Endodermal cell (in vitro differentiated cells): ENCODE measurements around the gene MISP. TPM values are rescaled to one million over a fixed set of nuclear protein-coding genes. Genes with fewer than 3 reads are reported as not detected.

Experiments used
- DNase-seq: peaks from one replicate; pipeline ENCODE4 v3.0.0-alpha.2; 2017
- H3K27ac ChIP-seq: 2 replicates; pipeline ENCODE4 v1.5.1; 2013; ENCODE audit warnings: mild to moderate bottlenecking, low read depth, low read length, moderate library complexity
- H3K27me3 ChIP-seq: 2 replicates; pipeline ENCODE4 v1.6.1; 2013; ENCODE audit warnings: mild to moderate bottlenecking, low read length, moderate library complexity; ENCODE audit not compliant: insufficient read depth, control insufficient read depth, poor library complexity, severe bottlenecking
- H3K36me3 ChIP-seq: 2 replicates; pipeline ENCODE4 v1.7.0; 2013; ENCODE audit warnings: mild to moderate bottlenecking, low read length, moderate library complexity; ENCODE audit not compliant: control insufficient read depth, insufficient read depth
- H3K4me1 ChIP-seq: one replicate; pipeline ENCODE4 v1.7.0; 2013; ENCODE audit warnings: low read length; ENCODE audit not compliant: control insufficient read depth, insufficient read depth
- H3K4me3 ChIP-seq: 2 replicates; pipeline ENCODE4 v1.5.1; 2013; ENCODE audit warnings: mild to moderate bottlenecking, low read length, moderate library complexity
- H3K9ac ChIP-seq: 2 replicates; pipeline ENCODE4 v1.6.1; 2013; ENCODE audit warnings: mild to moderate bottlenecking, low read length, moderate library complexity; ENCODE audit not compliant: poor library complexity, severe bottlenecking; ENCODE audit errors: extremely low read depth
- H3K9me3 ChIP-seq: 2 replicates; pipeline ENCODE4 v1.6.1; 2013; ENCODE audit warnings: mild to moderate bottlenecking, low read length, moderate library complexity; ENCODE audit not compliant: control insufficient read depth
- H3K27ac Mint-ChIP-seq: 2 replicates; pipeline ENCODE4 v1.8.0; 2020; ENCODE audit warnings: mixed read lengths
- H3K27me3 Mint-ChIP-seq: 2 replicates; pipeline ENCODE4 v1.8.0; 2021; ENCODE audit warnings: mild to moderate bottlenecking, mixed read lengths; ENCODE audit not compliant: insufficient read depth
- H3K36me3 Mint-ChIP-seq: 2 replicates; pipeline ENCODE4 v1.8.0; 2020; ENCODE audit warnings: low read depth, mixed read lengths
- H3K4me1 Mint-ChIP-seq: 2 replicates; pipeline ENCODE4 v1.8.0; 2020; ENCODE audit warnings: mixed read lengths
- H3K4me3 Mint-ChIP-seq: 2 replicates; pipeline ENCODE4 v1.8.0; 2020; ENCODE audit warnings: mild to moderate bottlenecking, moderate library complexity, mixed read lengths
- H3K9me3 Mint-ChIP-seq: 2 replicates; pipeline ENCODE4 v1.8.0; 2020; ENCODE audit warnings: mild to moderate bottlenecking, mixed read lengths
- WGBS, 2 experiments: methylation state at CpG; one replicate each; pipeline versions ENCODE4 v1.1.5 to v1.1.7; 2013; ENCODE audit warnings: missing lambda C conversion rate in 2 of 2, mixed read lengths in 1 of 2; ENCODE audit not compliant: insufficient coverage in 1 of 2, insufficient read length in 1 of 2; 5-methylcytosine and 5-hydroxymethylcytosine counted together
- total RNA-seq, 2 donors: library from RNA; stranded (reverse); fragmentation: NEBNext Ultra II Directional in 1 of 2; extraction: Animal tissue kit (Norgen Biotek cat#: 25700) in 1 of 2; gene quantifications; 2 replicates in 1 of 2; 3 replicates in 1 of 2; pipeline ENCODE4 v1.2.1, GENCODE V29; 2021
- TF ChIP-seq, protein P1 (sequence below): fragments of 200-600 bp; sonication (generic); conservative IDR thresholded peaks from 2 replicates; pipeline ENCODE4 v1.5.0; 2021; ENCODE audit warnings: antibody characterized with exemption, mild to moderate bottlenecking

Gene MISP
- total RNA-seq, 2 donors from 2014 or later: 0.11 TPM; not detected in 1

DNA sequence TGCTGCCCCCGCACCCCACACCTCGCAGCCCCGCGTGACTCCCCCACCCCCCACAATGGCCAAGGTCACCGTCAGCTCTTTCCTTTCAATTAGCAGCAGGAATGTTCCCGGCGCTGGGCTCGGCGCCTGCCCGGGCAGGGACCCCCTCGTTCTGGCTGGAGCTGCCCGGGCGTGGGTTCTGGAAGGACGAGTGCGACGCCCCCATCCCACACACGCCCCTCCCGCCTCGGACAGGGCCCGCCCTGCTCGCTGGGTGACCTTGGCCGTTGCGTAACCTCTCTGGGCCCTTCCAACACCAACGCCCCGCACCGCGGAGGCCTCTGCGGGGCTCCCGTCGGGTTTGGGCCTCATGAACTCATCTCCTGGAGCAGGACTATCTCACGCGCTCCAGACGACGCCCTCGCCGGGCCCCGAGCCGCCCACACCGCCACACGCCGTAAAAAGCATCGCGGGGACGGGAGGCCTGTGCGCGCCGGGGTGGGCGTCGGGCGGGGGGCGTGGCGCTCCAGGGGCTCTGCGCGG lies 31.9 kb upstream of the MISP start:
- Histone ChIP-seq H3K9ac (no peak overlapping the region), H3K4me1 (no peaks in the 10 kb centered on the region), H3K27me3 (no peaks in the 10 kb centered on the region), H3K36me3 (no peaks in the 10 kb centered on the region), H3K27ac (peak overlapping the region; percentile 78), H3K4me3 (no peak overlapping the region), H3K9me3 (peaks cover 4% of the 10 kb centered on the region)
- H3K9me3 Mint-ChIP-seq: peaks cover 12% of the 10 kb centered on the region
- peaks cover 2% of the 10 kb centered on the region for H3K27me3 Mint-ChIP-seq
- no peak overlapping the region for H3K4me3 Mint-ChIP-seq
- no peak overlapping the region for H3K27ac Mint-ChIP-seq
- 91 to 93% methylated on average over 29 to 54 of the region's 54 CpGs for WGBS, 2 experiments
- TF ChIP-seq, protein P1, sequence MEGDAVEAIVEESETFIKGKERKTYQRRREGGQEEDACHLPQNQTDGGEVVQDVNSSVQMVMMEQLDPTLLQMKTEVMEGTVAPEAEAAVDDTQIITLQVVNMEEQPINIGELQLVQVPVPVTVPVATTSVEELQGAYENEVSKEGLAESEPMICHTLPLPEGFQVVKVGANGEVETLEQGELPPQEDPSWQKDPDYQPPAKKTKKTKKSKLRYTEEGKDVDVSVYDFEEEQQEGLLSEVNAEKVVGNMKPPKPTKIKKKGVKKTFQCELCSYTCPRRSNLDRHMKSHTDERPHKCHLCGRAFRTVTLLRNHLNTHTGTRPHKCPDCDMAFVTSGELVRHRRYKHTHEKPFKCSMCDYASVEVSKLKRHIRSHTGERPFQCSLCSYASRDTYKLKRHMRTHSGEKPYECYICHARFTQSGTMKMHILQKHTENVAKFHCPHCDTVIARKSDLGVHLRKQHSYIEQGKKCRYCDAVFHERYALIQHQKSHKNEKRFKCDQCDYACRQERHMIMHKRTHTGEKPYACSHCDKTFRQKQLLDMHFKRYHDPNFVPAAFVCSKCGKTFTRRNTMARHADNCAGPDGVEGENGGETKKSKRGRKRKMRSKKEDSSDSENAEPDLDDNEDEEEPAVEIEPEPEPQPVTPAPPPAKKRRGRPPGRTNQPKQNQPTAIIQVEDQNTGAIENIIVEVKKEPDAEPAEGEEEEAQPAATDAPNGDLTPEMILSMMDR: no peak
- H3K4me1 Mint-ChIP-seq: peaks cover 1% of the 10 kb centered on the region
- no peak for DNase-seq
- peaks cover 8% of the 10 kb centered on the region for H3K36me3 Mint-ChIP-seq

DNA sequence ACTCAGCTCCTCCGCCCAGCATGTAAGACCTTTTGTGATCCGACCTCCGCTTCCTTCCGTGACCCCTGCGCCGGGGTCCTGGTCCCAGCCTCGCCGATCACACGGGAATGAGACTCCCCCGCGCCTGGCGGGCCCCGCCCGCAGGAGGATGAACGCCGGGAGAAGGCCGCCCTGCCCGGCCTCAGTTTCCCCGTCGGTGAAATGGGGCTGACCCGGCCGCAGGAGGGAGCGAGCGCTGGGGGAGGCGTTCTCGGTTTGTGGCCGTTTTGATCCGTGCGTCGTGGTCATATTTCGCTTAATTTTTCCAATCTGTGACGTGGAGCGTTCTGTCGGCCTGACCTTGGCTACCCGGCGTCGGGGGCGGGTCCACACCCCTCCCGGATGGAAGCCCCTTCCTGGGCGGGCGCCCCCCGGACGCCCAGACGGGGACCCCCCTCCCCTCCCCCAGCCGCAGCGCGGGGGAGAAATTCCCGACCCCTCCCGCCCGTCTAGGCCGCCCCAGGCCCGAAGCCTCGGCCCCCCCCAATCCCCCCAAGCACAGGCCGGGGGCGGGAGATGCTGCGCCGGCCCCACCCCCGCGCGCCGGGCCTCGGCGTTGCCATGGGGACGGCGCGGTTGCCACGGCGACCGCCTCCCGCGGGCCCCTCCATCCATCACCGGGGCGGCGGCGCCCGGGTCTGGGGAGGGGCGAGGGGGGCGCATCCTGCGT lies 31.1 kb upstream of the MISP start:
- Histone ChIP-seq H3K4me1 (no peaks in the 10 kb centered on the region), H3K27ac (no peak overlapping the region), H3K9me3 (peaks cover 4% of the 10 kb centered on the region), H3K36me3 (no peaks in the 10 kb centered on the region), H3K4me3 (no peak overlapping the region), H3K9ac (no peak overlapping the region), H3K27me3 (no peaks in the 10 kb centered on the region)
- Mint-ChIP-seq H3K27ac (no peak overlapping the region), H3K4me3 (no peak overlapping the region), H3K9me3 (peaks cover 12% of the 10 kb centered on the region), H3K36me3 (peaks cover 8% of the 10 kb centered on the region), H3K27me3 (peaks cover 2% of the 10 kb centered on the region), H3K4me1 (peaks cover 1% of the 10 kb centered on the region)
- WGBS, 2 experiments: 91 to 93% methylated on average over 33 to 66 of the region's 79 CpGs
- no peak for DNase-seq
- TF ChIP-seq, protein P1: no peak

DNA sequence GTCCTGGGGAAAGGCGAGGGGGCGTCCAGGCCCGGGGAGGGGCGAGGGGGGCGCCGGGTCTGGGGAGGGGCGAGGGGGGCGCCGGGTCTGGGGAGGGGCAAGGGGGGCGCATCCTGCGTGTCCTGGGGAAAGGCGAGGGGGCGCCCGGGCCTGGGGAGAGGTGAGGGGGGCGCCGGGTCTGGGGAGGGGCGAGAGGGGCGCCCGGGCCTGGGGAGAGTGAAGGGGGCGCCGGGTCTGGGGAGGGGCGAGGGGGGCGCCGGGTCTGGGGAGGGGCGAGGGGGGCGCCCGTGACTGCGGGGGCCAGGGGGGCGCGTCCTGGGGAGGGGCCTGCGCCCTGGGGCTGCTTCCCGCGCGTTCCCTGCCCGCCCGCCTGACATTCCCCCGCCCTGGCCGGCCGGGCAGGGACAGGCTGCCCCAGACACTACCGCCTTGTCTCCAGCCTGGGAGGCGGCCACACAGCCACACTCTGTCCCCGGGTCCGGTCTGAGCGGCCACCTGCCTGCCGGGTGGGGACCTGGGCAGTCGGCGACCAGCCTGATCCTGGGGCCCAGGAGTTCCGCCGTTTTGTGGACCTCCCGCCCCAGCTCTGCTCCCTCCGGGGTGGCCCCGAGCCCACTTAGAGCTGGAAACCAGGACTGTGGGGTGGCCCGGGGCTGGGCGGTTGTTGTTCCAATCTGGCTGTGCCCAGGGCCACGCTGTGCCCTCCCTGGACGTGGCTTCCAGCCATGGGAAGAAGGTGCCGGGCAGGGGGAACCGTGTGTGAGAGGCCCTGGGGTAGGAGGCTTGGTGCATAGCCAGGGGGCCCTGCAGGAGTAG lies 30.4 kb upstream of the MISP start:
- Histone ChIP-seq H3K27ac (peak overlapping the region; percentile 75), H3K4me3 (no peak overlapping the region), H3K27me3 (no peaks in the 10 kb centered on the region), H3K4me1 (no peaks in the 10 kb centered on the region), H3K9ac (no peak overlapping the region), H3K9me3 (no peaks in the 10 kb centered on the region), H3K36me3 (no peaks in the 10 kb centered on the region)
- Mint-ChIP-seq H3K27me3 (no peaks in the 10 kb centered on the region), H3K4me3 (no peak overlapping the region), H3K4me1 (peaks cover 1% of the 10 kb centered on the region), H3K9me3 (peaks cover 7% of the 10 kb centered on the region), H3K27ac (no peak overlapping the region), H3K36me3 (peaks cover 4% of the 10 kb centered on the region)
- DNase-seq: no peak
- 88 to 91% methylated on average over 14 to 29 of the region's 58 CpGs for WGBS, 2 experiments
- TF ChIP-seq, protein P1: no peak
